Astrocyte (in vitro differentiated cells and primary cell): ENCODE data around the gene CYLD.

ENCODE experiments used
- CTCF ChIP-seq: IDR thresholded peaks from 2 replicates; pipeline ENCODE4 v1.5.1; 2011; ENCODE audit warnings: low read depth, mild to moderate bottlenecking, inconsistent platforms, low read length, moderate library complexity; ENCODE audit not compliant: insufficient read depth
- EZH2 ChIP-seq: IDR thresholded peaks from 2 replicates; pipeline ENCODE4 v1.6.1; 2012; ENCODE audit warnings: mild to moderate bottlenecking, low read length, inconsistent platforms; ENCODE audit not compliant: insufficient read depth

- TF ChIP-seq CTCF (no peak), EZH2 (no peak)
Measured at GRCh38 chr16:50765260-50765659, 23.4 kb downstream of the CYLD start.
